K562 (cell line): Measurements from ENCODE around the gene GET4. TPM values are rescaled to one million over a fixed set of nuclear protein-coding genes. Genes with fewer than 3 reads are reported as not detected.

Experiments
- ATF6 ChIP-seq: sonication (generic); formaldehyde crosslinking; IDR thresholded peaks from 2 replicates; pipeline ENCODE4 v1.4.0; 2020; ENCODE audit warnings: mild to moderate bottlenecking, missing genetic modification reagents
- CAMTA2 ChIP-seq: fragments of 250-450 bp; sonication (Bioruptor Pico); conservative IDR thresholded peaks from 2 replicates; pipeline ENCODE4 v1.5.1; 2022
- EP300 ChIP-seq: IDR thresholded peaks from 2 replicates; pipeline ENCODE4 v1.6.1; 2012; ENCODE audit warnings: low read length, improper control_type of control experiment
- GABPB2 ChIP-seq: fragments of 250-450 bp; sonication (Bioruptor Pico); conservative IDR thresholded peaks from 2 replicates; pipeline ENCODE4 v1.5.1; 2021; ENCODE audit warnings: mild to moderate bottlenecking
- KDM2B ChIP-seq: fragments of 250-450 bp; sonication (Bioruptor Pico); IDR thresholded peaks from 2 replicates; pipeline ENCODE4 v1.8.0; 2021; ENCODE audit warnings: mild to moderate bottlenecking, moderate library complexity
- KDM5B ChIP-seq: fragments of 200-600 bp; sonication (generic); IDR thresholded peaks from 2 replicates; pipeline ENCODE4 v1.6.1; 2012; ENCODE audit warnings: low read depth, mild to moderate bottlenecking, moderate library complexity, low read length, control low read depth, inconsistent platforms; ENCODE audit not compliant: insufficient replicate concordance
- NR2F6 ChIP-seq: fragments of 450-650 bp; formaldehyde crosslinking; IDR thresholded peaks from 2 replicates; pipeline ENCODE4 v1.4.0; 2020; ENCODE audit warnings: mild to moderate bottlenecking
- PATZ1 ChIP-seq: fragments of 250-450 bp; sonication (Bioruptor Pico); IDR thresholded peaks from 2 replicates; pipeline ENCODE4 v1.5.0; 2020; ENCODE audit warnings: mild to moderate bottlenecking, borderline replicate concordance
- PRDM10 ChIP-seq: fragments of 450-650 bp; IDR thresholded peaks from 2 replicates; pipeline ENCODE4 v1.6.1; 2018; ENCODE audit not compliant: partially characterized antibody
- PTTG1 ChIP-seq: fragments of 450-650 bp; IDR thresholded peaks from 2 replicates; pipeline ENCODE4 v1.6.1; 2016; ENCODE audit warnings: low read depth, mild to moderate bottlenecking, missing genetic modification characterization, missing compliant biosample characterization
- THRAP3 ChIP-seq: fragments of 450-650 bp; IDR thresholded peaks from 2 replicates; pipeline ENCODE4 v1.6.1; 2016; ENCODE audit warnings: mild to moderate bottlenecking, inconsistent platforms, borderline replicate concordance
- ZBTB7A ChIP-seq: IDR thresholded peaks from 2 replicates; pipeline ENCODE4 v1.6.1; 2011; ENCODE audit warnings: low read depth, mild to moderate bottlenecking, low read length, moderate library complexity, borderline replicate concordance; ENCODE audit not compliant: control insufficient read depth
- ZNF592 ChIP-seq: fragments of 450-650 bp; IDR thresholded peaks from 2 replicates; pipeline ENCODE4 v1.6.1; 2017; ENCODE audit warnings: antibody characterized with exemption, mild to moderate bottlenecking
- ZNF778 ChIP-seq: fragments of 450-650 bp; formaldehyde crosslinking; IDR thresholded peaks from 2 replicates; pipeline ENCODE4 v1.4.0; 2020; ENCODE audit warnings: mild to moderate bottlenecking, moderate library complexity
- polyA plus RNA-seq, 8 experiments: library from polyadenylated mRNA; depleted of rRNA in 4 of 8; stranded (reverse) in 5 of 8; unstranded in 3 of 8; fragments of >200 nt; fragmentation: Nextera tagmentation in 2 of 8; fragmentation: Illumina TruSeq in 1 of 8; extraction: Ambion mirVana in 2 of 8; extraction: Trizol in 1 of 8; gene quantifications; 2 replicates each; pipeline versions ENCODE4 v1.2.1 to v1.2.3, GENCODE V29; 2011 to 2014; ENCODE audit warnings: inconsistent platforms in 1 of 8, missing spikeins in 1 of 8
- total RNA-seq, 7 experiments: library from RNA; depleted of rRNA in 6 of 7; stranded (reverse); fragments of >200 nt in 6 of 7; fragmentation: Illumina TruSeq in 2 of 7; extraction: Trizol in 2 of 7; gene quantifications; 2 replicates each; pipeline versions ENCODE4 v1.2.1 to v1.2.3, GENCODE V29; 2011 to 2021; ENCODE audit warnings: low replicate concordance in 1 of 7

The GET4 gene
- total and polyA plus RNA-seq, 9 of the 15 experiments (the other 6 are each of a cell fraction or from before 2014, with no cell fraction given): 0.99 to 122 (median 40.4) TPM

- TF ChIP-seq ZNF592 (no peak), PRDM10 (peak; percentile 70), KDM5B (peak; percentile 35), ZNF778 (CRISPR knock-in tag) (no peak), THRAP3 (no peak), EP300 (no peak), NR2F6 (CRISPR knock-in tag) (no peak), ZBTB7A (no peak), PATZ1 (CRISPR knock-in tag) (no peak), ATF6 (no peak), KDM2B (no peak), GABPB2 (CRISPR knock-in tag) (no peak), CAMTA2 (CRISPR knock-in tag) (no peak), PTTG1 (no peak)
Measured at GRCh38 chr7:901388-902154, 25.2 kb downstream of the GET4 start (continued).
